ENCODE data around the gene OSBPL8. TPM values are rescaled to one million over a fixed set of nuclear protein-coding genes. Genes with fewer than 3 reads are reported as not detected.

OSBPL8 gene
- total RNA-seq, 8 experiments from 2014 or later, result 22.9 to 63.6 (median 50.5) TPM

GRCh38 chr12:76549131-76549530, 10.4 kb downstream of the OSBPL8 start:
- WGBS, 10 experiments, result 66 to 91% (median 83%) methylated on average over 1 to 4 of the region's 4 CpGs
- Histone ChIP-seq H3K4me1 (replicated peaks in 1 of 2) (peaks cover 5 to 6% of the 10 kb centered on the region in 2 donors), H3K4me3 (no peak overlapping the region), H3K27ac (no peak overlapping the region)
- no peak for ATAC-seq (replicated peaks in 6 of 8)
- in situ Hi-C loops (cut with MboI; ENCODE audit: low pct_unique_long_range_greater_than_20kb in 2 of 9, low sequenced_read_pairs in 9 of 9, unreplicated experiment in 9 of 9), result no loop called here

GRCh38 chr12:76548222-76548837, 11.2 kb downstream of the OSBPL8 start:
- H3K4me1 ChIP-seq (replicated peaks in 1 of 2), result peaks cover 5 to 6% of the 10 kb centered on the region in 2 donors
- ATAC-seq (replicated peaks in 6 of 8), result peak in 2 of 8 experiments; percentile 32 to 42
- H3K4me3 ChIP-seq, result no peak overlapping the region
- 83 to 95% (median 90%) methylated on average over 1 to 3 of the region's 3 CpGs for WGBS, 10 experiments
- in situ Hi-C loops (cut with MboI; ENCODE audit: low pct_unique_long_range_greater_than_20kb in 2 of 9, low sequenced_read_pairs in 9 of 9, unreplicated experiment in 9 of 9), result no loop called here
- no peak overlapping the region for H3K27ac ChIP-seq

DNA sequence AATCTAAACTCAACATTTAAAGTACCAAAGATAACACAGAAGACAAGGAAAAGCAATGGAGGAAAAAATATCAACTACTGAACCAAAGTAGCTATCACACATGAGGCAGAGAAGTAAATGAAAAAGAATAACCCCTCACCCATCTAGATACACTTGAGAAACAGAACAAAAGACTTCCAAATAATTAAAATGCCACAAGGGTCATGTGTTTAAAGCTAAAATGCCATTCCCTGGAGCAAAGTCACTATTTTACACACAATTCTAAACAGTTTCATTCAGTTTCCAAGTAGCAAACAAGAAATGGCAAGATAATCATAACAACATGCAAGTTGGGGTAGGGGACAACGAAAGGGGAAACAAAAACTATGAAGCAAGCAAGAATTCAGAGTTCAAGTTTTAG, 12.0 kb downstream of the OSBPL8 start:
- in situ Hi-C loops (cut with MboI; ENCODE audit: low pct_unique_long_range_greater_than_20kb in 2 of 9, low sequenced_read_pairs in 9 of 9, unreplicated experiment in 9 of 9), result no loop called here
- peak in 1 of 8 experiments; percentile 8 for ATAC-seq (replicated peaks in 6 of 8)
- 33 to 100% (median 86%) methylated on average over 1 of the region's 1 CpG; no CpG with 5 or more reads in 1 of the 10 experiments for WGBS, 10 experiments
- H3K27ac ChIP-seq, result no peak overlapping the region
- H3K4me1 ChIP-seq (replicated peaks in 1 of 2), result peaks cover 5 to 6% of the 10 kb centered on the region in 2 donors
- no peak overlapping the region for H3K4me3 ChIP-seq

- 0 to 81% (median 51%) methylated on average over 1 to 3 of the region's 3 CpGs for WGBS, 10 experiments
Observed at GRCh38 chr12:76546889-76547288, 12.7 kb downstream of the OSBPL8 start.

GRCh38 chr12:76545486-76545885, 14.1 kb downstream of the OSBPL8 start:
- in situ Hi-C loops (cut with MboI; ENCODE audit: low pct_unique_long_range_greater_than_20kb in 2 of 9, low sequenced_read_pairs in 9 of 9, unreplicated experiment in 9 of 9), result no loop called here
- no peak overlapping the region for H3K27ac ChIP-seq
- H3K4me1 ChIP-seq (replicated peaks in 1 of 2), result peaks cover 2 to 6% of the 10 kb centered on the region in 2 donors
- WGBS, 10 experiments, result 86 to 100% (median 100%) methylated on average over 1 of the region's 1 CpG; no CpG with 5 or more reads in 4 of the 10 experiments
- H3K4me3 ChIP-seq, result no peak overlapping the region
- ATAC-seq (replicated peaks in 6 of 8), result no peak

More at GRCh38 chr12:76546889-76547288, 12.7 kb downstream of the OSBPL8 start:
- in situ Hi-C loops (cut with MboI; ENCODE audit: low pct_unique_long_range_greater_than_20kb in 2 of 9, low sequenced_read_pairs in 9 of 9, unreplicated experiment in 9 of 9), result no loop called here
- no peak for ATAC-seq (replicated peaks in 6 of 8)
- H3K4me1 ChIP-seq (replicated peaks in 1 of 2), result peaks cover 5 to 6% of the 10 kb centered on the region in 2 donors
- H3K27ac ChIP-seq, result no peak overlapping the region
- H3K4me3 ChIP-seq, result no peak overlapping the region

DNA sequence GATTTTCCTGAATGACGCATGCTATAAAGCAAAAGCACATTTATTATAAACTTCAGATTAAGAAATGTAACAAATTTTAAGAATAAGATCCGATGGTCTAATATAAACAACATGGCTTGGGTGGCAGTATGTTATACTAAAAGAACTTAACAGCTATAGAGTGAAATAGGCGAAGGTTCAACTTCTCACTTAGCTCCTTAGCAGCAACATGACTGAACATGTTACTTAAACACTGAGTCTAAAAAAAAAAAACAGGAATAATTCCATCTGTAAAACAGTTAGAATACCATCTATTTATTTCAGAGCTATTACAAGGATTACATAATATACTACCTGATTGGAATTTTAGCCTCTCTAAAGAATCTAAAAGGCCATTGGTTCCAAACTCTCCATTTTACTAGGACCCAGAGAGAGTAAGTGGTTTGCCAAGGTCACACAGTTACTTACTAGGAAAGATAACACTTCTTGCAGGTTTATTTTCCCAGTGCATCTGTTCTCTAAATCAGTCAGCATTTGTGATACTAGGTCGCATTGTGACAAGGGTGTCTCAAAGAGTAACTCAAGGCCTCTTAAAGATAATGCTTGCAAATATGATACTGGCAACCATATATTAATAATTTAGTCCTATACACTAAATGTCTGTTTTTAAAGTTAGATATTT, 14.8 kb downstream of the OSBPL8 start:
- in situ Hi-C loops (cut with MboI; ENCODE audit: low pct_unique_long_range_greater_than_20kb in 2 of 9, low sequenced_read_pairs in 9 of 9, unreplicated experiment in 9 of 9), result no loop called here
- Histone ChIP-seq H3K27ac (no peak overlapping the region), H3K4me1 (replicated peaks in 1 of 2) (peaks cover 2 to 6% of the 10 kb centered on the region in 2 donors), H3K4me3 (no peak overlapping the region)
- no peak for ATAC-seq (replicated peaks in 6 of 8)
- 83 to 100% (median 95%) methylated on average over 1 to 4 of the region's 4 CpGs; no CpG with 5 or more reads in 1 of the 10 experiments for WGBS, 10 experiments

GRCh38 chr12:76543813-76544347, 15.7 kb downstream of the OSBPL8 start:
- Histone ChIP-seq H3K27ac (no peak overlapping the region), H3K4me1 (replicated peaks in 1 of 2) (peaks cover 2 to 6% of the 10 kb centered on the region in 2 donors), H3K4me3 (no peak overlapping the region)
- in situ Hi-C loops (cut with MboI; ENCODE audit: low pct_unique_long_range_greater_than_20kb in 2 of 9, low sequenced_read_pairs in 9 of 9, unreplicated experiment in 9 of 9), result no loop called here
- WGBS, 10 experiments, result 21 to 100% (median 79%) methylated on average over 1 to 4 of the region's 4 CpGs; no CpG with 5 or more reads in 1 of the 10 experiments
- peak in 1 of 8 experiments; percentile 86 for ATAC-seq (replicated peaks in 6 of 8)

DNA sequence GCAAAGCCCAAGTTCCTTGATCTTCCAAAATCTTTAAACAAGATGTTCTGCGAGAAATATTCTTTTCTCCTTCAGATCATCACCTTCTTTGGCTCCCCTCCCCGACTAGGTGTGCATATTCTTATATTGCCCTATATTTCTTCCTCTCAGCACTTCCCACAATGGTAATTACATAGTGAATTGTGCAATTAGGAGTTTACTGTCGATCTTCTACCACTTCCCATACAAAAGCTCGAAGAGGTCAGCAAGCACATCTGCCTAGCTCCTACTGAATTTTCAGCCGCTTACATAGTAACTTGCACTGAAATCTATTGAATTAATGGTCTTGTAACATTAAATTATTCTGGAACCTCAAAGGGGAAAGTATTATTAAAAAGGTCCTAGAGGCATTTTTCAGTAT, 16.7 kb downstream of the OSBPL8 start:
- Histone ChIP-seq H3K4me3 (no peak overlapping the region), H3K4me1 (replicated peaks in 1 of 2) (peaks cover 2 to 6% of the 10 kb centered on the region in 2 donors), H3K27ac (no peak overlapping the region)
- 62 to 100% (median 92%) methylated on average over 1 to 5 of the region's 5 CpGs for WGBS, 10 experiments
- in situ Hi-C loops (cut with MboI; ENCODE audit: low pct_unique_long_range_greater_than_20kb in 2 of 9, low sequenced_read_pairs in 9 of 9, unreplicated experiment in 9 of 9), result no loop called here
- ATAC-seq (replicated peaks in 6 of 8), result no peak

- no peak overlapping the region for H3K4me3 ChIP-seq
- in situ Hi-C loops (cut with MboI; ENCODE audit: low pct_unique_long_range_greater_than_20kb in 2 of 9, low sequenced_read_pairs in 9 of 9, unreplicated experiment in 9 of 9), result no loop called here
- no peak overlapping the region for H3K27ac ChIP-seq
- no peak for ATAC-seq (replicated peaks in 6 of 8)
- H3K4me1 ChIP-seq (replicated peaks in 1 of 2), result no peaks in the 10 kb centered on the region
- 67 to 100% (median 95%) methylated on average over 1 to 6 of the region's 6 CpGs for WGBS, 10 experiments
Observed at GRCh38 chr12:76539727-76540126, 19.8 kb downstream of the OSBPL8 start.

GRCh38 chr12:76537923-76538322, 21.6 kb downstream of the OSBPL8 start:
- 83 to 100% (median 93%) methylated on average over 1 to 2 of the region's 2 CpGs for WGBS, 10 experiments

DNA sequence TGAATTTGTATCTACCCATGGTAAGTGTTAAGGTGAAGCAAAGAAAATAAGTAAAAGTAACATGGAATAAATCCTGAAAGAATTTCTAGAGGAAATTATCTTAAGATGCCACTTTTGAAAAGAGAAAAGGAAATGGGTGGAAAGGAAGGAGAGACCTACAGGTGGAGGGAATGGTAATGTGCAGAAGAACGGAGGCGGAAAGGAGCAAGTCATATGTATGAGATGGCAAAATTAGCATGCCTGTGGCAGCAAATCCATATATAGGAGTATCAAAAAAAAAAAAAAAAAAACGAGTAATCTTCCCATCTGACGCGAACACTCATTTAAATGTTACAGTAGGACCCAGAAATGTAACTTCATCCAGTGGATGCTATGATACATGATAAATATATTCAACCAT, 23.0 kb downstream of the OSBPL8 start:
- WGBS, 10 experiments, result 72 to 100% (median 87%) methylated on average over 1 to 5 of the region's 5 CpGs; no CpG with 5 or more reads in 1 of the 10 experiments
- in situ Hi-C loops (cut with MboI; ENCODE audit: low pct_unique_long_range_greater_than_20kb in 2 of 9, low sequenced_read_pairs in 9 of 9, unreplicated experiment in 9 of 9), result no loop called here
- ATAC-seq (replicated peaks in 6 of 8), result no peak

More at GRCh38 chr12:76537923-76538322, 21.6 kb downstream of the OSBPL8 start:
- in situ Hi-C loops (cut with MboI; ENCODE audit: low pct_unique_long_range_greater_than_20kb in 2 of 9, low sequenced_read_pairs in 9 of 9, unreplicated experiment in 9 of 9), result no loop called here
- H3K4me3 ChIP-seq, result no peak overlapping the region
- H3K4me1 ChIP-seq (replicated peaks in 1 of 2), result no peaks in the 10 kb centered on the region
- no peak for ATAC-seq (replicated peaks in 6 of 8)
- no peak overlapping the region for H3K27ac ChIP-seq

GRCh38 chr12:76535170-76535569, 24.4 kb downstream of the OSBPL8 start:
- Histone ChIP-seq H3K4me3 (no peak overlapping the region), H3K27ac (no peak overlapping the region), H3K4me1 (replicated peaks in 1 of 2) (no peaks in the 10 kb centered on the region)
- 77 to 100% (median 93%) methylated on average over 2 of the region's 2 CpGs; no CpG with 5 or more reads in 1 of the 10 experiments for WGBS, 10 experiments
- in situ Hi-C loops (cut with MboI; ENCODE audit: low pct_unique_long_range_greater_than_20kb in 2 of 9, low sequenced_read_pairs in 9 of 9, unreplicated experiment in 9 of 9), result no loop called here
- ATAC-seq (replicated peaks in 6 of 8), result no peak

More for the DNA sequence above, 23.0 kb downstream of the OSBPL8 start:
- Histone ChIP-seq H3K27ac (no peak overlapping the region), H3K4me3 (no peak overlapping the region), H3K4me1 (replicated peaks in 1 of 2) (no peaks in the 10 kb centered on the region)

- Histone ChIP-seq H3K27ac (no peak overlapping the region), H3K4me1 (replicated peaks in 1 of 2) (no peaks in the 10 kb centered on the region), H3K4me3 (no peak overlapping the region)
- in situ Hi-C loops (cut with MboI; ENCODE audit: low pct_unique_long_range_greater_than_20kb in 2 of 9, low sequenced_read_pairs in 9 of 9, unreplicated experiment in 9 of 9), result no loop called here
- no peak for ATAC-seq (replicated peaks in 6 of 8)
- WGBS, 10 experiments, result 81 to 100% (median 93%) methylated on average over 3 to 5 of the region's 5 CpGs
Observed at GRCh38 chr12:76533331-76533730, 26.2 kb downstream of the OSBPL8 start.

All from motor neuron (in vitro differentiated cells).